ENCODE data around the gene PSRC1. TPM values are rescaled to one million over a fixed set of nuclear protein-coding genes. Genes with fewer than 3 reads are reported as not detected.

The PSRC1 gene
- total and polyA plus RNA-seq, 2 of the 8 experiments (the other 6 are each of a cell fraction or from before 2014, with no cell fraction given), result 56.1 to 67.3 TPM

DNA sequence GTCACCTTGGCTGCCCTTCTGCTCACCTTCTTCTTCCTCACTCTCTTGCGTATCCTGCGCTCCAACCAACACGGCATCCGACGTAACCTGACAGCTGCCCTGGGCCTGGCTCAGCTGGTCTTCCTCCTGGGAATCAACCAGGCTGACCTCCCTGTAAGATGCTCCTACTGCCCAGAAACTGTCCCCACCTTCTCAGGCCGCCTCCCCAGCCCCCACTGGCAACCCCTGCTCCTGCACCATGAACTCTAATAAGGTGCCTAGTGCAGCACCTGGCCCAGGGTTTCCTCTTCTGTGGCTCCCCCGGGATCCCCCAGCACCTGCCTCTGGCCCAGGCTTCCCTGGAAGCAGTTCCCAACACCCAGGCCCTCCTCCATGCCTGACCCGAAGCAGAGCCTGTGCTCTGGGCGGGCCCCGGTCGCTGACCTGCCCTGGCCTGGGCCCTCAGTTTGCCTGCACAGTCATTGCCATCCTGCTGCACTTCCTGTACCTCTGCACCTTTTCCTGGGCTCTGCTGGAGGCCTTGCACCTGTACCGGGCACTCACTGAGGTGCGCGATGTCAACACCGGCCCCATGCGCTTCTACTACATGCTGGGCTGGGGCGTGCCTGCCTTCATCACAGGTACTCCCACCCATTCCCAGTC lies 12.8 kb downstream of the PSRC1 start (continued):
- TF ChIP-seq NRF1 (IDR thresholded peaks at IDR 0.05; ENCODE audit: low read depth, low read length) (no peak), POLR2AphosphoS5 (IDR thresholded peaks at IDR 0.05; ENCODE audit: low read depth, low read length) (no peak)
